MCF 10A (cell line): ENCODE measurements around the gene ISL2. TPM values are rescaled to one million over a fixed set of nuclear protein-coding genes. Genes with fewer than 3 reads are reported as not detected.

ENCODE experiments used
- BruUV-seq: library from RNA; stranded (reverse); fragments of 400-500 nt; replicated peaks from 2 replicates; lab custom pipeline; 2021; lab: Mats Ljungman, UMichigan
- CTCF ChIA-PET: fragments of 300-600 bp; sonication (Branson Sonifier 250); formaldehyde crosslinking; extraction: SDS; loops from one replicate; lab custom pipeline; 2021; ENCODE audit warnings: antibody characterized with exemption, inconsistent platforms; lab: Yijun Ruan, JAX
- POLR2A ChIA-PET: fragments of 300-600, 350-650 bp; sonication (Branson Sonifier 250); formaldehyde crosslinking; extraction: SDS; loops from one replicate; lab custom pipeline; 2020; ENCODE audit warnings: antibody characterized with exemption, inconsistent platforms; lab: Yijun Ruan, JAX
- DNase-seq: peaks from one replicate; pipeline ENCODE4 v3.0.0-alpha.2; 2018; ENCODE audit not compliant: unreplicated experiment
- H3K27ac Mint-ChIP-seq: one replicate; pipeline ENCODE4 v1.8.0; 2022; ENCODE audit warnings: mild to moderate bottlenecking, low read depth, mixed read lengths; ENCODE audit not compliant: unreplicated experiment
- H3K27me3 Mint-ChIP-seq: one replicate; pipeline ENCODE4 v1.8.0; 2022; ENCODE audit warnings: mixed read lengths; ENCODE audit not compliant: insufficient read depth, unreplicated experiment
- H3K36me3 Mint-ChIP-seq: one replicate; pipeline ENCODE4 v1.8.0; 2022; ENCODE audit warnings: mild to moderate bottlenecking, moderate library complexity, mixed read lengths; ENCODE audit not compliant: insufficient read depth, unreplicated experiment
- H3K4me1 Mint-ChIP-seq: one replicate; pipeline ENCODE4 v1.8.0; 2022; ENCODE audit warnings: mixed read lengths; ENCODE audit not compliant: insufficient read depth, unreplicated experiment
- H3K4me3 Mint-ChIP-seq: one replicate; pipeline ENCODE4 v1.8.0; 2022; ENCODE audit warnings: mild to moderate bottlenecking, moderate library complexity, mixed read lengths; ENCODE audit not compliant: unreplicated experiment
- H3K9me3 Mint-ChIP-seq: one replicate; pipeline ENCODE4 v1.8.0; 2022; ENCODE audit warnings: mixed read lengths; ENCODE audit not compliant: unreplicated experiment
- CTCF ChIP-seq: fragments of 200-600 bp; IDR thresholded peaks from one replicate; pipeline ENCODE4 v1.8.0; 2022; ENCODE audit warnings: antibody characterized with exemption, mild to moderate bottlenecking; ENCODE audit not compliant: unreplicated experiment
- intact Hi-C: fragments of 100-400 bp; cut with micrococcal nuclease; formaldehyde crosslinking; loops from 2 replicates; pipeline ENCODE4 v1.14.1; 2022
- total RNA-seq: library from RNA; stranded (reverse); gene quantifications from 2 replicates; pipeline ENCODE4 v1.2.3, GENCODE V29; 2022

The ISL2 gene
- total RNA-seq, 1 experiment from 2014 or later = not detected

GRCh38 chr15:76349301-76350070 is 12.9 kb downstream of the ISL2 start:
- no TSS peak for BruUV-seq
- no peak for DNase-seq
- H3K27me3 Mint-ChIP-seq = peaks cover 13% of the 10 kb centered on the region

DNA sequence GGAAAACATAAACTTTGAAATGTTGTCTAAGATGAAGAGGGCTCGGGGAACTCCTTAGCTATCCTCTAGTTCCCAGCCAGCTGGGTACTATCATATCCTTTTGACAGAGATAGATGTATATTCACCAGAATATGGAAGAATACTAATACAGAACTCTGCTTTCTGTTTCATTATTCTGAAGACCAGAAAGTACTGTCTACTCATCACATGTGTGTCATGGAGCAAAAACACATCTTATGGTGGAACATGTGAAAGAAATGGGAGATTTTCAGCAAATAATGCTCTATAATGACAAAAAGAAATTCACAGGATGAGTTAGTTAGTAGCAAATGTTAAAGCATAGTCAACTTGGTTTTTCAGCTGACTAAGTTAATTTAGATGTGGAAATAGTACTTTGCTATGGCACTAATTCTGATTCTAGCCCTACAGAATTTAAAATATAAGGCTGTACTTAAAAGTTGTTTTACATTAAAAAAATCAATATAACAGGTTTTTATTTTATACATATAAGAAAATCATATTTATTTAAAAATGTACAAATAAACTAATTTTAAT is 16.5 kb downstream of the ISL2 start:
- DNase-seq = no peak
- BruUV-seq = no TSS peak
- Mint-ChIP-seq H3K36me3 (peaks cover 6% of the 10 kb centered on the region), H3K27ac (no peak overlapping the region), H3K4me3 (no peak overlapping the region), H3K27me3 (no peaks in the 10 kb centered on the region), H3K4me1 (peaks cover 5% of the 10 kb centered on the region), H3K9me3 (no peaks in the 10 kb centered on the region)
- intact Hi-C loops = no loop called here
- TF ChIP-seq CTCF = no peak
- POLR2A ChIA-PET = interaction anchor here (1.0 kb wide), 1 partner anchor 44 kb away, joined by 3 read pairs; no protein-coding TSS in a partner anchor
- CTCF ChIA-PET = interaction anchor here (0.5 to 0.6 kb wide), 2 partner anchors 113 to 1186 kb away, joined by 3 read pairs; no protein-coding TSS in a partner anchor

More at GRCh38 chr15:76349301-76350070, 12.9 kb downstream of the ISL2 start:
- H3K4me1 Mint-ChIP-seq = peaks cover 5% of the 10 kb centered on the region
- H3K36me3 Mint-ChIP-seq = peaks cover 11% of the 10 kb centered on the region
- TF ChIP-seq CTCF = no peak
- H3K9me3 Mint-ChIP-seq = no peaks in the 10 kb centered on the region
- ChIA-PET CTCF (interaction anchor here (0.7 to 1.0 kb wide), 2 partner anchors 21 to 56 kb away, joined by 3 to 4 read pairs; no protein-coding TSS in a partner anchor), POLR2A (interaction anchor here (0.6 to 1.0 kb wide), 4 partner anchors 9 to 1390 kb away, joined by 3 to 5 read pairs (median 4); no protein-coding TSS in a partner anchor)
- no peak overlapping the region for H3K27ac Mint-ChIP-seq
- intact Hi-C loops = no loop called here
- no peak overlapping the region for H3K4me3 Mint-ChIP-seq

DNA sequence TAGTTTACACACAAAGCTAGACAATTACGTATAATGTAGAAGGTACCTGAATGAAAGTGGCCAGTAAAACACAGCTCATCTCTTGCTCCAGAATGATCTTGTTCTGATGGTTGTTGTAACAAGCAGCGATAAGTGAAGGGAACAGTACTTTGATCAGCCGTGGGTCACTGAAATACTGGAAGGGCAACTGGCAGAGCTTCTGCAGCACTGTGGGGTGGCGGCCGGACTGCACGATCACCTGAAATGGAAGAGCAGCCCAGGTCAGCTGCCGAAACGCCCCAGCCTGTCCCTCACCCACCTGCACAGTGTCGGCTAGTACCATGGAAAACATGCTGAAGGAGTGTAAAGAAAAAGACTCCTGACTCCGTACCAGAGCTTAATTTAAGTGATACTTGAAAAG is 17.3 kb downstream of the ISL2 start:
- Mint-ChIP-seq H3K4me1 (peaks cover 5% of the 10 kb centered on the region), H3K27ac (no peak overlapping the region), H3K9me3 (no peaks in the 10 kb centered on the region), H3K4me3 (no peak overlapping the region), H3K27me3 (no peaks in the 10 kb centered on the region), H3K36me3 (peaks cover 6% of the 10 kb centered on the region)
- ChIA-PET CTCF (interaction anchor here (0.5 kb wide), 1 partner anchor 112 kb away, joined by 3 read pairs; no protein-coding TSS in a partner anchor), POLR2A (interaction anchor here (0.7 to 1.0 kb wide), 2 partner anchors 44 to 122 kb away, joined by 3 read pairs; no protein-coding TSS in a partner anchor)
- DNase-seq = no peak
- BruUV-seq = no TSS peak
- intact Hi-C loops = no loop called here
- TF ChIP-seq CTCF = no peak
